H9 (cell line): ENCODE data around the gene CCDC91. TPM values are rescaled to one million over a fixed set of nuclear protein-coding genes. Genes with fewer than 3 reads are reported as not detected.
A peak's percentile ranks its signal among the peaks of the same experiment; 100 is the strongest.

Source experiments
- DNase-seq: peaks from one replicate; pipeline ENCODE4 v3.0.0-alpha.2; 2017
- H2AFZ ChIP-seq: one replicate; pipeline ENCODE4 v1.6.1; 2013; ENCODE audit warnings: mild to moderate bottlenecking, low read length, control low read depth, moderate library complexity
- H2AK5ac ChIP-seq: 2 replicates; pipeline ENCODE4 v1.6.1; 2013; ENCODE audit warnings: low read length, control low read depth, mixed read lengths; ENCODE audit not compliant: insufficient read length
- H2BK120ac ChIP-seq: one replicate; pipeline ENCODE4 v1.6.1; 2013; ENCODE audit warnings: low read depth, mild to moderate bottlenecking, low read length, control low read depth, inconsistent platforms; ENCODE audit not compliant: poor library complexity, severe bottlenecking
- H2BK12ac ChIP-seq: 2 replicates; pipeline ENCODE4 v1.6.1; 2013; ENCODE audit warnings: low read length, control low read depth, mixed read lengths, low read depth; ENCODE audit not compliant: insufficient read length
- H2BK15ac ChIP-seq: 2 replicates; pipeline ENCODE4 v1.6.1; 2013; ENCODE audit warnings: low read depth, low read length, control low read depth
- H2BK20ac ChIP-seq: one replicate; pipeline ENCODE4 v1.6.1; 2013; ENCODE audit warnings: low read depth, mild to moderate bottlenecking, low read length, control low read depth, inconsistent platforms; ENCODE audit not compliant: poor library complexity, severe bottlenecking
- H2BK5ac ChIP-seq: 2 replicates; pipeline ENCODE4 v1.6.1; 2013; ENCODE audit warnings: low read length, control low read depth, mixed read lengths; ENCODE audit not compliant: insufficient read length
- H3K14ac ChIP-seq: 2 replicates; pipeline ENCODE4 v1.6.1; 2013; ENCODE audit warnings: low read length, control low read depth; ENCODE audit not compliant: insufficient read depth
- H3K18ac ChIP-seq: 2 replicates; pipeline ENCODE4 v1.6.1; 2013; ENCODE audit warnings: low read depth, mild to moderate bottlenecking, mixed read lengths, low read length, control low read depth; ENCODE audit not compliant: insufficient read length
- H3K23ac ChIP-seq: 2 replicates; pipeline ENCODE4 v1.6.1; 2013; ENCODE audit warnings: low read length, control low read depth, mixed read lengths, low read depth; ENCODE audit not compliant: insufficient read length
- H3K23me2 ChIP-seq: 2 replicates; pipeline ENCODE4 v1.6.1; 2013; ENCODE audit warnings: low read depth, mild to moderate bottlenecking, mixed read lengths, low read length, control low read depth; ENCODE audit not compliant: insufficient read length, poor library complexity, severe bottlenecking
- H3K27ac ChIP-seq: 2 replicates; pipeline ENCODE4 v1.5.1; 2013; ENCODE audit warnings: low read length, control low read depth, mixed read lengths, low read depth; ENCODE audit not compliant: insufficient read length
- H3K27me3 ChIP-seq: 2 replicates; pipeline ENCODE4 v1.6.1; 2013; ENCODE audit warnings: low read length, control low read depth, inconsistent platforms; ENCODE audit not compliant: insufficient read depth
- H3K4ac ChIP-seq: 2 replicates; pipeline ENCODE4 v1.6.1; 2013; ENCODE audit warnings: low read depth, mild to moderate bottlenecking, control low read depth, inconsistent platforms, low read length, moderate library complexity
- H3K4me1 ChIP-seq: 2 replicates; pipeline ENCODE4 v1.6.1; 2013; ENCODE audit warnings: low read length, control low read depth, inconsistent platforms; ENCODE audit not compliant: insufficient read depth
- H3K4me2 ChIP-seq: 2 replicates; pipeline ENCODE4 v1.6.1; 2013; ENCODE audit warnings: low read length, control low read depth, mixed read lengths; ENCODE audit not compliant: insufficient read length, insufficient read depth
- H3K56ac ChIP-seq: 2 replicates; pipeline ENCODE4 v1.6.1; 2013; ENCODE audit warnings: low read depth, mild to moderate bottlenecking, mixed read lengths, low read length, control low read depth; ENCODE audit not compliant: insufficient read length
- H3K79me1 ChIP-seq: 2 replicates; pipeline ENCODE4 v1.6.1; 2013; ENCODE audit warnings: low read depth, mild to moderate bottlenecking, moderate library complexity, low read length, control low read depth, inconsistent platforms; ENCODE audit not compliant: insufficient read depth, poor library complexity, severe bottlenecking
- H3K79me2 ChIP-seq: 2 replicates; pipeline ENCODE4 v1.6.1; 2013; ENCODE audit warnings: low read length, control low read depth, inconsistent platforms; ENCODE audit not compliant: insufficient read depth
- H3K9ac ChIP-seq: 2 replicates; pipeline ENCODE4 v1.6.1; 2013; ENCODE audit warnings: low read length, control low read depth, mixed read lengths; ENCODE audit not compliant: insufficient read length; ENCODE audit errors: extremely low read depth
- H3K9me3 ChIP-seq: one replicate; pipeline ENCODE4 v1.6.1; 2013; ENCODE audit warnings: low read depth, low read length, inconsistent platforms; ENCODE audit not compliant: control insufficient read depth
- H3T11ph ChIP-seq: one replicate; pipeline ENCODE4 v1.6.1; 2013; ENCODE audit warnings: mild to moderate bottlenecking, low read length, control low read depth, inconsistent platforms
- H4K20me1 ChIP-seq: one replicate; pipeline ENCODE4 v1.6.1; 2013; ENCODE audit not compliant: control insufficient read depth, insufficient read length, insufficient read depth
- H4K5ac ChIP-seq: 2 replicates; pipeline ENCODE4 v1.6.1; 2013; ENCODE audit warnings: low read depth, mild to moderate bottlenecking, mixed read lengths, low read length, control low read depth; ENCODE audit not compliant: insufficient read length
- H4K8ac ChIP-seq: replicated peaks from 2 replicates; pipeline ENCODE4 v1.6.1; 2013; ENCODE audit warnings: low read length, control low read depth, mixed read lengths, low read depth; ENCODE audit not compliant: insufficient read length
- H4K91ac ChIP-seq: 2 replicates; pipeline ENCODE4 v1.6.1; 2013; ENCODE audit warnings: low read depth, mild to moderate bottlenecking, moderate library complexity, mixed read lengths, low read length, control low read depth; ENCODE audit not compliant: insufficient read length
- H3K27ac Mint-ChIP-seq, 3 experiments: 2 replicates in 2 of 3; 3 replicates in 1 of 3; pipeline ENCODE4 v1.8.0; 2020 to 2021; ENCODE audit warnings: mixed read lengths in 3 of 3, mild to moderate bottlenecking in 1 of 3, moderate library complexity in 1 of 3
- H3K27me3 Mint-ChIP-seq: 2 replicates; pipeline ENCODE4 v1.8.0; 2021; ENCODE audit warnings: low read depth, mild to moderate bottlenecking, moderate library complexity, mixed read lengths
- H3K36me3 Mint-ChIP-seq, 3 experiments: 2 replicates in 2 of 3; 3 replicates in 1 of 3; pipeline ENCODE4 v1.8.0; 2020 to 2021; ENCODE audit warnings: low read depth in 3 of 3, mixed read lengths in 3 of 3; ENCODE audit not compliant: insufficient read depth in 1 of 3
- H3K4me1 Mint-ChIP-seq, 2 experiments: 2 replicates each; pipeline ENCODE4 v1.8.0; 2020; ENCODE audit warnings: mixed read lengths in 2 of 2
- H3K4me3 Mint-ChIP-seq, 2 experiments: 2 replicates in 1 of 2; 3 replicates in 1 of 2; pipeline ENCODE4 v1.8.0; 2020 to 2021; ENCODE audit warnings: mild to moderate bottlenecking in 2 of 2, mixed read lengths in 2 of 2, moderate library complexity in 1 of 2
- H3K9me3 Mint-ChIP-seq, 2 experiments: 2 replicates in 1 of 2; 3 replicates in 1 of 2; pipeline ENCODE4 v1.8.0; 2020; ENCODE audit warnings: mild to moderate bottlenecking in 2 of 2, mixed read lengths in 2 of 2, moderate library complexity in 1 of 2
- total RNA-seq: library from RNA; stranded (reverse); gene quantifications from 2 replicates; pipeline ENCODE4 v1.2.1, GENCODE V29; 2021
- TF ChIP-seq, protein P1 (sequence below): fragments of 200-600 bp; sonication (generic); conservative IDR thresholded peaks from 3 replicates; pipeline ENCODE4 v1.8.0; 2021; ENCODE audit warnings: antibody characterized with exemption, mild to moderate bottlenecking

CCDC91 gene
- total RNA-seq, 1 experiment from 2014 or later, result 22.7 TPM

DNA sequence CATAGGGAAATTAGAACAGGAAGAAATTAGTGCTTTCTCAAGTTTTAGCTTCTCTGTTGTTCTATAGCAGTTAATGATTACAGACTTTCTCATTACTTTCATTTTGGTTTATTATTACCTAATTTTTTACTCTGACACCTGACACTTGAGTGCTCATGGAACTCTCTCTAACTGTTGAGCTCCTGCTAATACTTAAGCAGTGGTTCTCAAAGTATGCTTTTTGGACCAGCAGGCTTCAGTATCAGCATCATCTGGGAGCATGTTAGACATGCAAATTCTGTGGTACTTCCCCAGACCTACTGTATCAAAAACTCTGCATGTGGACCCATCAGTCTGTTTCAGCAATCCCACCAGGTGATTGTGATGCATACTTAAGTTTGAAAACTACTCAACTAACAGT, 235.3 kb downstream of the CCDC91 start:
- Histone ChIP-seq H3K79me2 (no peaks in the 10 kb centered on the region), H3K27ac (no peak overlapping the region), H3T11ph (no peak overlapping the region), H4K8ac (no peak overlapping the region), H3K23ac (no peak overlapping the region), H2BK12ac (no peak overlapping the region), H3K23me2 (no peaks in the 10 kb centered on the region), H3K56ac (no peak overlapping the region), H3K14ac (no peak overlapping the region), H2AFZ (no peak overlapping the region), H3K9ac (no peak overlapping the region), H3K4me1 (no peaks in the 10 kb centered on the region), H4K20me1 (no peaks in the 10 kb centered on the region), H3K79me1 (no peaks in the 10 kb centered on the region), H4K5ac (no peak overlapping the region), H3K18ac (no peak overlapping the region), H4K91ac (no peak overlapping the region), H2BK5ac (no peak overlapping the region), H3K9me3 (no peaks in the 10 kb centered on the region), H3K4ac (no peak overlapping the region), H2BK120ac (no peak overlapping the region), H2BK15ac (no peak overlapping the region), H2AK5ac (no peak overlapping the region), H3K27me3 (no peaks in the 10 kb centered on the region), H2BK20ac (no peak overlapping the region), H3K4me2 (no peak overlapping the region)
- TF ChIP-seq, protein P1, sequence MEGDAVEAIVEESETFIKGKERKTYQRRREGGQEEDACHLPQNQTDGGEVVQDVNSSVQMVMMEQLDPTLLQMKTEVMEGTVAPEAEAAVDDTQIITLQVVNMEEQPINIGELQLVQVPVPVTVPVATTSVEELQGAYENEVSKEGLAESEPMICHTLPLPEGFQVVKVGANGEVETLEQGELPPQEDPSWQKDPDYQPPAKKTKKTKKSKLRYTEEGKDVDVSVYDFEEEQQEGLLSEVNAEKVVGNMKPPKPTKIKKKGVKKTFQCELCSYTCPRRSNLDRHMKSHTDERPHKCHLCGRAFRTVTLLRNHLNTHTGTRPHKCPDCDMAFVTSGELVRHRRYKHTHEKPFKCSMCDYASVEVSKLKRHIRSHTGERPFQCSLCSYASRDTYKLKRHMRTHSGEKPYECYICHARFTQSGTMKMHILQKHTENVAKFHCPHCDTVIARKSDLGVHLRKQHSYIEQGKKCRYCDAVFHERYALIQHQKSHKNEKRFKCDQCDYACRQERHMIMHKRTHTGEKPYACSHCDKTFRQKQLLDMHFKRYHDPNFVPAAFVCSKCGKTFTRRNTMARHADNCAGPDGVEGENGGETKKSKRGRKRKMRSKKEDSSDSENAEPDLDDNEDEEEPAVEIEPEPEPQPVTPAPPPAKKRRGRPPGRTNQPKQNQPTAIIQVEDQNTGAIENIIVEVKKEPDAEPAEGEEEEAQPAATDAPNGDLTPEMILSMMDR, result no peak
- Mint-ChIP-seq H3K4me3 (no peak overlapping the region), H3K36me3 (peaks cover 2 to 18% (median 6%) of the 10 kb centered on the region in 3 experiments; a peak in 6 of 7 replicates), H3K9me3 (peaks cover 0 to 5% of the 10 kb centered on the region in 2 experiments; a peak in 1 of 5 replicates), H3K4me1 (peaks cover 6 to 11% of the 10 kb centered on the region in 2 experiments; a peak in 3 of 4 replicates), H3K27me3 (no peaks in the 10 kb centered on the region), H3K27ac (peak overlapping the region in 2 of 3 experiments; percentile 51 to 79; a peak in 3 of 7 replicates)
- DNase-seq, result no peak
